Panc1 (cell line): ENCODE measurements around the gene ADORA1. TPM values are rescaled to one million over a fixed set of nuclear protein-coding genes. Genes with fewer than 3 reads are reported as not detected.

ENCODE experiments used
- ATAC-seq: fragments of 200-7000 bp; cut with Tn5 transposase; 2 replicates; pipeline ENCODE4 v1.9.1; 2020; ENCODE audit warnings: mild to moderate bottlenecking, moderate library complexity
- BruUV-seq: library from RNA; stranded (reverse); fragments of 400-500 nt; replicated peaks from 2 replicates; lab custom pipeline; 2021; lab: Mats Ljungman, UMichigan
- CTCF ChIA-PET: fragments of 300-600 bp; sonication (Branson Sonifier 250); formaldehyde crosslinking; loops from one replicate; lab custom pipeline; 2022; ENCODE audit warnings: antibody characterized with exemption; lab: Charles Lee
- POLR2A ChIA-PET: fragments of 300-600 bp; sonication (Branson Sonifier 250); formaldehyde crosslinking; loops from one replicate; lab custom pipeline; 2022; ENCODE audit warnings: antibody characterized with exemption; lab: Charles Lee
- DNase-seq: peaks from one replicate; pipeline ENCODE4 v3.0.0-alpha.2; 2010; ENCODE audit warnings: low read depth, low spot score
- H3K27ac ChIP-seq: 2 replicates; pipeline ENCODE4 v1.5.1; 2011; ENCODE audit warnings: mild to moderate bottlenecking, low read length, inconsistent platforms
- H3K27me3 ChIP-seq: fragments of 200-500 bp; sonication (Bioruptor generic); 2 replicates; pipeline ENCODE4 v1.6.0; 2014; ENCODE audit warnings: low read length, inconsistent platforms; ENCODE audit not compliant: control insufficient read depth, insufficient read depth
- H3K36me3 ChIP-seq: fragments of 200-500 bp; sonication (Bioruptor generic); 2 replicates; pipeline ENCODE4 v1.5.1; 2014; ENCODE audit warnings: inconsistent platforms, mild to moderate bottlenecking, low read length, moderate library complexity; ENCODE audit not compliant: control insufficient read depth, insufficient read depth
- H3K4me1 ChIP-seq: 2 replicates; pipeline ENCODE4 v1.5.1; 2011; ENCODE audit warnings: inconsistent platforms, mild to moderate bottlenecking, low read length, moderate library complexity; ENCODE audit not compliant: control insufficient read depth, insufficient read depth
- H3K4me3 ChIP-seq, 2 experiments: 2 replicates each; pipeline ENCODE4 v1.5.1; 2011 to 2012; ENCODE audit warnings: low read depth in 2 of 2, low read length in 2 of 2, mild to moderate bottlenecking in 2 of 2, inconsistent platforms in 1 of 2, moderate library complexity in 1 of 2
- H3K9me3 ChIP-seq: fragments of 200-500 bp; sonication (Bioruptor generic); 2 replicates; pipeline ENCODE4 v1.5.1; 2014; ENCODE audit warnings: low read depth, mild to moderate bottlenecking, inconsistent platforms, low read length, moderate library complexity; ENCODE audit not compliant: control insufficient read depth, insufficient read depth
- POLR2AphosphoS5 ChIP-seq: IDR thresholded peaks from 2 replicates; pipeline ENCODE4 v1.6.1; 2012; ENCODE audit warnings: mild to moderate bottlenecking, low read depth, low read length, moderate library complexity
- SIN3A ChIP-seq: IDR thresholded peaks from 2 replicates; pipeline ENCODE4 v1.6.1; 2012; ENCODE audit warnings: low read depth, mild to moderate bottlenecking, low read length, moderate library complexity, borderline replicate concordance; ENCODE audit not compliant: insufficient read depth
- TCF7L2 ChIP-seq: IDR thresholded peaks from 2 replicates; pipeline ENCODE4 v1.6.1; 2011; ENCODE audit warnings: mild to moderate bottlenecking, low read depth, low read length, inconsistent platforms
- in situ Hi-C: cut with HindIII; loops from 2 replicates; pipeline ENCODE4 v1.10.0; 2016; ENCODE audit warnings: low sequenced_read_pairs, low pct_unique_long_range_greater_than_20kb
- intact Hi-C: fragments of 100-400 bp; cut with micrococcal nuclease; formaldehyde crosslinking; loops from one replicate; pipeline ENCODE4 v1.10.0; 2022; ENCODE audit not compliant: unreplicated experiment
- total RNA-seq: library from RNA; stranded (reverse); gene quantifications from one replicate; pipeline ENCODE4 v1.2.1, GENCODE V29; 2021; ENCODE audit not compliant: unreplicated experiment
- TF ChIP-seq, protein P1 (sequence below), 2 experiments: IDR thresholded peaks; 2 replicates each; pipeline ENCODE4 v1.6.1; 2011 to 2012; ENCODE audit warnings: low read depth in 2 of 2, control low read depth in 1 of 2, low read length in 1 of 2, mild to moderate bottlenecking in 1 of 2, moderate library complexity in 1 of 2; ENCODE audit not compliant: insufficient read depth in 1 of 2
- TF ChIP-seq, protein P2 (sequence below): fragments of 450-650 bp; IDR thresholded peaks from 2 replicates; pipeline ENCODE4 v1.5.1; 2017; ENCODE audit warnings: mild to moderate bottlenecking

The ADORA1 gene
- total RNA-seq, 1 experiment from 2014 or later = 8.5 TPM

GRCh38 chr1:203142684-203143408, 15.3 kb downstream of the ADORA1 start:
- no peak for ATAC-seq
- TF ChIP-seq, protein P1, sequence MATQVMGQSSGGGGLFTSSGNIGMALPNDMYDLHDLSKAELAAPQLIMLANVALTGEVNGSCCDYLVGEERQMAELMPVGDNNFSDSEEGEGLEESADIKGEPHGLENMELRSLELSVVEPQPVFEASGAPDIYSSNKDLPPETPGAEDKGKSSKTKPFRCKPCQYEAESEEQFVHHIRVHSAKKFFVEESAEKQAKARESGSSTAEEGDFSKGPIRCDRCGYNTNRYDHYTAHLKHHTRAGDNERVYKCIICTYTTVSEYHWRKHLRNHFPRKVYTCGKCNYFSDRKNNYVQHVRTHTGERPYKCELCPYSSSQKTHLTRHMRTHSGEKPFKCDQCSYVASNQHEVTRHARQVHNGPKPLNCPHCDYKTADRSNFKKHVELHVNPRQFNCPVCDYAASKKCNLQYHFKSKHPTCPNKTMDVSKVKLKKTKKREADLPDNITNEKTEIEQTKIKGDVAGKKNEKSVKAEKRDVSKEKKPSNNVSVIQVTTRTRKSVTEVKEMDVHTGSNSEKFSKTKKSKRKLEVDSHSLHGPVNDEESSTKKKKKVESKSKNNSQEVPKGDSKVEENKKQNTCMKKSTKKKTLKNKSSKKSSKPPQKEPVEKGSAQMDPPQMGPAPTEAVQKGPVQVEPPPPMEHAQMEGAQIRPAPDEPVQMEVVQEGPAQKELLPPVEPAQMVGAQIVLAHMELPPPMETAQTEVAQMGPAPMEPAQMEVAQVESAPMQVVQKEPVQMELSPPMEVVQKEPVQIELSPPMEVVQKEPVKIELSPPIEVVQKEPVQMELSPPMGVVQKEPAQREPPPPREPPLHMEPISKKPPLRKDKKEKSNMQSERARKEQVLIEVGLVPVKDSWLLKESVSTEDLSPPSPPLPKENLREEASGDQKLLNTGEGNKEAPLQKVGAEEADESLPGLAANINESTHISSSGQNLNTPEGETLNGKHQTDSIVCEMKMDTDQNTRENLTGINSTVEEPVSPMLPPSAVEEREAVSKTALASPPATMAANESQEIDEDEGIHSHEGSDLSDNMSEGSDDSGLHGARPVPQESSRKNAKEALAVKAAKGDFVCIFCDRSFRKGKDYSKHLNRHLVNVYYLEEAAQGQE (IDR thresholded peaks at IDR 0.05; ENCODE audit: insufficient read depth in 1 of 2, low read depth in 2 of 2, low read length in 1 of 2) = no peak
- TF ChIP-seq, protein P2, sequence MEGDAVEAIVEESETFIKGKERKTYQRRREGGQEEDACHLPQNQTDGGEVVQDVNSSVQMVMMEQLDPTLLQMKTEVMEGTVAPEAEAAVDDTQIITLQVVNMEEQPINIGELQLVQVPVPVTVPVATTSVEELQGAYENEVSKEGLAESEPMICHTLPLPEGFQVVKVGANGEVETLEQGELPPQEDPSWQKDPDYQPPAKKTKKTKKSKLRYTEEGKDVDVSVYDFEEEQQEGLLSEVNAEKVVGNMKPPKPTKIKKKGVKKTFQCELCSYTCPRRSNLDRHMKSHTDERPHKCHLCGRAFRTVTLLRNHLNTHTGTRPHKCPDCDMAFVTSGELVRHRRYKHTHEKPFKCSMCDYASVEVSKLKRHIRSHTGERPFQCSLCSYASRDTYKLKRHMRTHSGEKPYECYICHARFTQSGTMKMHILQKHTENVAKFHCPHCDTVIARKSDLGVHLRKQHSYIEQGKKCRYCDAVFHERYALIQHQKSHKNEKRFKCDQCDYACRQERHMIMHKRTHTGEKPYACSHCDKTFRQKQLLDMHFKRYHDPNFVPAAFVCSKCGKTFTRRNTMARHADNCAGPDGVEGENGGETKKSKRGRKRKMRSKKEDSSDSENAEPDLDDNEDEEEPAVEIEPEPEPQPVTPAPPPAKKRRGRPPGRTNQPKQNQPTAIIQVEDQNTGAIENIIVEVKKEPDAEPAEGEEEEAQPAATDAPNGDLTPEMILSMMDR = no peak
- TF ChIP-seq POLR2AphosphoS5 = no peak
- H3K9me3 ChIP-seq = no peaks in the 10 kb centered on the region
- H3K36me3 ChIP-seq = no peaks in the 10 kb centered on the region
- H3K27ac ChIP-seq = no peak overlapping the region
- no peak overlapping the region for H3K4me3 ChIP-seq
- ChIA-PET POLR2A (no interaction called here), CTCF (no interaction called here)
- intact Hi-C loops = no loop called here
- BruUV-seq = no TSS peak
- peaks cover 14% of the 10 kb centered on the region for H3K4me1 ChIP-seq
- DNase-seq = no peak
- H3K27me3 ChIP-seq = no peaks in the 10 kb centered on the region
- in situ Hi-C loops = no loop called here

GRCh38 chr1:203143641-203144040, 16.1 kb downstream of the ADORA1 start:
- ChIA-PET POLR2A (no interaction called here), CTCF (no interaction called here)
- no TSS peak for BruUV-seq
- H3K4me1 ChIP-seq = peaks cover 14% of the 10 kb centered on the region
- H3K9me3 ChIP-seq = no peaks in the 10 kb centered on the region
- in situ Hi-C loops (no loop called here), intact Hi-C loops (no loop called here)
- ATAC-seq = no peak
- TF ChIP-seq, protein P2 = no peak
- TF ChIP-seq SIN3A (no peak), POLR2AphosphoS5 (no peak), TCF7L2 (no peak)
- TF ChIP-seq, protein P1 (IDR thresholded peaks at IDR 0.05; ENCODE audit: insufficient read depth in 1 of 2, low read depth in 2 of 2, low read length in 1 of 2) = no peak
- H3K27me3 ChIP-seq = no peaks in the 10 kb centered on the region
- no peak overlapping the region for H3K27ac ChIP-seq
- no peaks in the 10 kb centered on the region for H3K36me3 ChIP-seq
- no peak for DNase-seq
- H3K4me3 ChIP-seq = no peak overlapping the region
